GM23248 (cell line): ENCODE measurements around the gene COL3A1. TPM values are rescaled to one million over a fixed set of nuclear protein-coding genes. Genes with fewer than 3 reads are reported as not detected.

ENCODE experiments used
- DNase-seq: peaks from one replicate; pipeline ENCODE4 v3.0.0-alpha.2; 2015
- H2AFZ ChIP-seq: fragments of 200-600 bp; sonication (generic); 2 replicates; pipeline ENCODE4 v1.6.1; 2016; ENCODE audit warnings: antibody characterized with exemption
- H3F3A ChIP-seq: fragments of 200-600 bp; sonication (generic); 2 replicates; pipeline ENCODE4 v1.6.1; 2016; ENCODE audit warnings: mild to moderate bottlenecking, antibody characterized with exemption, mixed run types; ENCODE audit not compliant: insufficient read depth
- H3K27ac ChIP-seq: fragments of 200-600 bp; sonication (generic); 2 replicates; pipeline ENCODE4 v1.5.1; 2016; ENCODE audit warnings: mild to moderate bottlenecking
- H3K27me3 ChIP-seq: fragments of 200-600 bp; sonication (generic); replicated peaks from 2 replicates; pipeline ENCODE4 v1.6.1; 2016; ENCODE audit warnings: mild to moderate bottlenecking; ENCODE audit not compliant: insufficient read depth
- H3K36me3 ChIP-seq: fragments of 200-600 bp; sonication (generic); 2 replicates; pipeline ENCODE4 v1.6.1; 2016; ENCODE audit warnings: low read depth, mild to moderate bottlenecking
- H3K4me1 ChIP-seq: fragments of 200-600 bp; sonication (generic); 2 replicates; pipeline ENCODE4 v1.6.1; 2016; ENCODE audit warnings: mild to moderate bottlenecking; ENCODE audit not compliant: insufficient read depth
- H3K4me2 ChIP-seq: fragments of 200-600 bp; sonication (generic); one replicate; pipeline ENCODE4 v1.6.1; 2016; ENCODE audit warnings: mild to moderate bottlenecking; ENCODE audit not compliant: unreplicated experiment
- H3K4me3 ChIP-seq: fragments of 200-600 bp; sonication (generic); 2 replicates; pipeline ENCODE4 v1.5.1; 2016; ENCODE audit warnings: mild to moderate bottlenecking
- H3K79me2 ChIP-seq: fragments of 200-600 bp; sonication (generic); 2 replicates; pipeline ENCODE4 v1.6.1; 2016; ENCODE audit warnings: mild to moderate bottlenecking; ENCODE audit not compliant: insufficient read depth
- H3K9ac ChIP-seq: fragments of 200-600 bp; sonication (generic); 2 replicates; pipeline ENCODE4 v1.6.1; 2016; ENCODE audit warnings: mild to moderate bottlenecking
- H3K9me2 ChIP-seq: fragments of 200-600 bp; sonication (generic); 2 replicates; pipeline ENCODE4 v1.6.1; 2016; ENCODE audit warnings: mixed run types, mild to moderate bottlenecking, moderate library complexity; ENCODE audit not compliant: insufficient read depth
- H3K9me3 ChIP-seq: fragments of 200-600 bp; sonication (generic); one replicate; pipeline ENCODE4 v1.6.1; 2017; ENCODE audit warnings: low read depth
- H4K20me1 ChIP-seq: fragments of 200-600 bp; sonication (generic); 2 replicates; pipeline ENCODE4 v1.6.0; 2016; ENCODE audit not compliant: insufficient read depth
- EZH2 ChIP-seq: fragments of 200-600 bp; sonication (generic); IDR thresholded peaks from 2 replicates; pipeline ENCODE4 v1.6.1; 2018; ENCODE audit warnings: antibody characterized with exemption, mild to moderate bottlenecking; ENCODE audit not compliant: insufficient read depth, poor library complexity, severe bottlenecking
- EZH2phosphoT487 ChIP-seq: fragments of 200-600 bp; sonication (generic); IDR thresholded peaks from 2 replicates; pipeline ENCODE4 v1.6.1; 2018; ENCODE audit warnings: antibody characterized with exemption, moderate library complexity, mild to moderate bottlenecking, low read depth; ENCODE audit not compliant: insufficient read depth
- WGBS, 2 experiments: methylation state at CpG; one replicate each; pipeline ENCODE4 v1.1.6; 2015 to 2017; ENCODE audit warnings: low lambda C conversion rate in 2 of 2, low coverage in 1 of 2; ENCODE audit errors: missing lambda C conversion rate in 2 of 2; 5-methylcytosine and 5-hydroxymethylcytosine counted together
- in situ Hi-C: fragments of 300-500 bp; cut with MboI; formaldehyde crosslinking; loops from 2 replicates; pipeline ENCODE4 v1.15.0; 2020
- polyA plus RNA-seq: library from polyadenylated mRNA; unstranded; fragments of >200 nt; fragmentation: Nextera tagmentation; extraction: Ambion mirVana; gene quantifications from 2 replicates; pipeline ENCODE4 v1.2.1, GENCODE V29; 2016
- total RNA-seq: library from RNA; depleted of rRNA; stranded (reverse); fragments of >200 nt; shearing (Covaris generic); gene quantifications from 2 replicates; pipeline ENCODE4 v1.2.3, GENCODE V29; 2014

Gene COL3A1
- total and polyA plus RNA-seq, 2 experiments from 2014 or later, result 977 to 2,153 TPM

- H3K9ac ChIP-seq, result 0 out of 2 replicates have a peak overlapping the region, but pooled peaks have one; percentile 6
- no peak overlapping the region for H3K4me3 ChIP-seq
- no peaks in the 10 kb centered on the region for H3K9me3 ChIP-seq
- TF ChIP-seq EZH2, result no peak
- no peak for TF ChIP-seq EZH2phosphoT487
- H3K27me3 ChIP-seq, result no peaks in the 10 kb centered on the region
- H3K27ac ChIP-seq, result peak overlapping the region; percentile 60
- 32 to 36% methylated on average over 2 of the region's 2 CpGs for WGBS, 2 experiments
- H2AFZ ChIP-seq, result no peak overlapping the region
- H3K9me2 ChIP-seq, result no peaks in the 10 kb centered on the region
- H3K79me2 ChIP-seq, result no peaks in the 10 kb centered on the region; the same call in 1 of the 2 replicates
- H3K4me2 ChIP-seq, result no peak overlapping the region
- peaks cover 49% of the 10 kb centered on the region for H3K4me1 ChIP-seq
- DNase-seq, result no peak
- no peaks in the 10 kb centered on the region for H4K20me1 ChIP-seq
- peaks cover 41% of the 10 kb centered on the region for H3K36me3 ChIP-seq
- H3F3A ChIP-seq, result peaks cover 93% of the 10 kb centered on the region
- in situ Hi-C loops, result no loop called here
These were observed 39.7 kb downstream of the COL3A1 start for GRCh38 chr2:189013671-189014448.

- Histone ChIP-seq H3K4me2 (no peak overlapping the region), H2AFZ (no peak overlapping the region), H3K36me3 (peaks cover 36% of the 10 kb centered on the region), H3K9ac (0 out of 2 replicates have a peak overlapping the region, but pooled peaks have one; percentile 6), H3K9me3 (no peaks in the 10 kb centered on the region), H3K4me1 (peaks cover 57% of the 10 kb centered on the region), H3K27ac (peak overlapping the region; percentile 60), H3K9me2 (no peaks in the 10 kb centered on the region), H3K79me2 (no peaks in the 10 kb centered on the region), H3K27me3 (no peaks in the 10 kb centered on the region), H3K4me3 (no peak overlapping the region), H3F3A (peaks cover 95% of the 10 kb centered on the region), H4K20me1 (no peaks in the 10 kb centered on the region)
- WGBS, 2 experiments, result 19 to 22% methylated on average over 2 of the region's 2 CpGs
- in situ Hi-C loops, result no loop called here
- TF ChIP-seq EZH2phosphoT487 (no peak), EZH2 (no peak)
- DNase-seq, result peak; percentile 53
These were observed 40.4 kb downstream of the COL3A1 start for GRCh38 chr2:189014449-189015138.

- no peak overlapping the region for H3K4me2 ChIP-seq
- TF ChIP-seq EZH2phosphoT487 (no peak), EZH2 (no peak)
- no peak overlapping the region for H3K4me3 ChIP-seq
- peaks cover 28% of the 10 kb centered on the region for H3K36me3 ChIP-seq
- 11 to 33% methylated on average over 1 of the region's 1 CpG for WGBS, 2 experiments
- peak overlapping the region; percentile 60 for H3K27ac ChIP-seq
- H4K20me1 ChIP-seq, result no peaks in the 10 kb centered on the region
- H3K79me2 ChIP-seq, result no peaks in the 10 kb centered on the region
- H3K9ac ChIP-seq, result 0 out of 2 replicates have a peak overlapping the region, but pooled peaks have one; percentile 6
- no peak overlapping the region for H2AFZ ChIP-seq
- in situ Hi-C loops, result no loop called here
- no peaks in the 10 kb centered on the region for H3K9me3 ChIP-seq
- no peaks in the 10 kb centered on the region for H3K27me3 ChIP-seq
- H3K4me1 ChIP-seq, result peaks cover 58% of the 10 kb centered on the region
- no peak for DNase-seq
- no peaks in the 10 kb centered on the region for H3K9me2 ChIP-seq
- peaks cover 93% of the 10 kb centered on the region for H3F3A ChIP-seq
These were observed 41.2 kb downstream of the COL3A1 start for GRCh38 chr2:189015359-189015758.

- Histone ChIP-seq H3K4me2 (no peak overlapping the region), H3K9me2 (no peaks in the 10 kb centered on the region), H3K27me3 (no peaks in the 10 kb centered on the region), H4K20me1 (no peaks in the 10 kb centered on the region), H3K79me2 (no peaks in the 10 kb centered on the region), H2AFZ (no peak overlapping the region), H3K4me1 (peaks cover 52% of the 10 kb centered on the region), H3K27ac (0 out of 2 replicates have a peak overlapping the region, but pooled peaks have one; percentile 4), H3K9ac (no peak overlapping the region), H3K4me3 (no peak overlapping the region), H3K9me3 (no peaks in the 10 kb centered on the region), H3F3A (peaks cover 85% of the 10 kb centered on the region), H3K36me3 (peaks cover 18% of the 10 kb centered on the region)
- TF ChIP-seq EZH2phosphoT487 (no peak), EZH2 (no peak)
- DNase-seq, result no peak
- in situ Hi-C loops, result no loop called here
These were observed 42.2 kb downstream of the COL3A1 start for GRCh38 chr2:189016311-189016861.
